ENCODE data around the gene SPTBN1. TPM values are rescaled to one million over a fixed set of nuclear protein-coding genes. Genes with fewer than 3 reads are reported as not detected.

Gene SPTBN1
- 100 to 1,000 TPM; 236 to 293 (median 257) TPM for polyA plus RNA-seq (ENCODE audit: insufficient read length in 4 of 4)

- DNase-seq (ENCODE audit: low read depth in 4 of 4, low spot score in 3 of 4): peak; percentile 81 to 86 (median 84)
These were observed at the start of gene SPTBN1 for GRCh38 chr2:54455563-54456361. SPTBN1 (plus strand) TSS chr2:54456327; CDS start chr2:54526419, 70,092 bp downstream.

GRCh38 chr2:54407693-54408092 lies 48.4 kb upstream of the SPTBN1 start:
- no peak for DNase-seq (ENCODE audit: low read depth in 4 of 4, low spot score in 3 of 4)

- DNase-seq (ENCODE audit: low read depth in 4 of 4, low spot score in 3 of 4): no peak
These were observed 47.8 kb upstream of the SPTBN1 start for GRCh38 chr2:54408288-54408687.

- DNase-seq (ENCODE audit: low read depth in 4 of 4, low spot score in 3 of 4): no peak
These were observed 46.4 kb upstream of the SPTBN1 start for GRCh38 chr2:54409752-54410151.

- no peak for DNase-seq (ENCODE audit: low read depth in 4 of 4, low spot score in 3 of 4)
These were observed 44.2 kb upstream of the SPTBN1 start for GRCh38 chr2:54411801-54412354.

- no peak for DNase-seq (ENCODE audit: low read depth in 4 of 4, low spot score in 3 of 4)
These were observed 39.8 kb upstream of the SPTBN1 start for GRCh38 chr2:54416166-54416813.

GRCh38 chr2:54416938-54417337 lies 39.2 kb upstream of the SPTBN1 start:
- no peak for DNase-seq (ENCODE audit: low read depth in 4 of 4, low spot score in 3 of 4)

- no peak for DNase-seq (ENCODE audit: low read depth in 4 of 4, low spot score in 3 of 4)
These were observed 38.5 kb upstream of the SPTBN1 start for GRCh38 chr2:54417577-54417976.

- no peak for DNase-seq (ENCODE audit: low read depth in 4 of 4, low spot score in 3 of 4)
These were observed 36.7 kb upstream of the SPTBN1 start for GRCh38 chr2:54419388-54419787.

- no peak for DNase-seq (ENCODE audit: low read depth in 4 of 4, low spot score in 3 of 4)
These were observed 36.1 kb upstream of the SPTBN1 start for GRCh38 chr2:54419855-54420523.

- DNase-seq (ENCODE audit: low read depth in 4 of 4, low spot score in 3 of 4): no peak
These were observed 35.5 kb upstream of the SPTBN1 start for GRCh38 chr2:54420524-54421172.

GRCh38 chr2:54422072-54422581 lies 34.0 kb upstream of the SPTBN1 start:
- no peak for DNase-seq (ENCODE audit: low read depth in 4 of 4, low spot score in 3 of 4)

- no peak for DNase-seq (ENCODE audit: low read depth in 4 of 4, low spot score in 3 of 4)
These were observed 32.9 kb upstream of the SPTBN1 start for GRCh38 chr2:54423213-54423612.

GRCh38 chr2:54424555-54425163 lies 31.5 kb upstream of the SPTBN1 start:
- DNase-seq (ENCODE audit: low read depth in 4 of 4, low spot score in 3 of 4): no peak

- no peak for DNase-seq (ENCODE audit: low read depth in 4 of 4, low spot score in 3 of 4)
These were observed 27.9 kb upstream of the SPTBN1 start for GRCh38 chr2:54428108-54428831.

GRCh38 chr2:54429054-54429453 lies 27.1 kb upstream of the SPTBN1 start:
- no peak for DNase-seq (ENCODE audit: low read depth in 4 of 4, low spot score in 3 of 4)

GRCh38 chr2:54429811-54430551 lies 26.1 kb upstream of the SPTBN1 start:
- DNase-seq (ENCODE audit: low read depth in 4 of 4, low spot score in 3 of 4): no peak

- DNase-seq (ENCODE audit: low read depth in 4 of 4, low spot score in 3 of 4): no peak
These were observed 25.5 kb upstream of the SPTBN1 start for GRCh38 chr2:54430649-54431048.

Measured in left renal pelvis (tissue), 4 donors.